HepG2 (cell line): ENCODE data around the gene CPNE1. TPM values are rescaled to one million over a fixed set of nuclear protein-coding genes. Genes with fewer than 3 reads are reported as not detected.
A peak's percentile ranks its signal among the peaks of the same experiment; 100 is the strongest.

Experiments used
- ATAC-seq: fragments of 200-7000 bp; cut with Tn5 transposase; 3 replicates; pipeline ENCODE4 v1.9.1; 2020; ENCODE audit warnings: mild to moderate bottlenecking, moderate library complexity
- BruUV-seq: library from RNA; stranded (reverse); fragments of 400-500 nt; replicated peaks from 2 replicates; lab custom pipeline; 2021; lab: Mats Ljungman, UMichigan
- CTCF ChIA-PET: fragments of 300-600 bp; formaldehyde crosslinking; extraction: SDS; loops from one replicate; lab custom pipeline; 2021; ENCODE audit warnings: low total read pairs, inconsistent platforms, low intra/inter-chr PET ratio; lab: Yijun Ruan, JAX
- POLR2A ChIA-PET: fragments of 350-600 bp; sonication (Branson Sonifier 250); formaldehyde crosslinking; loops from one replicate; lab custom pipeline; 2020; ENCODE audit warnings: antibody characterized with exemption, inconsistent platforms; lab: Yijun Ruan, JAX
- DNase-seq: peaks from one replicate; pipeline ENCODE4 v3.0.0-alpha.2; 2015; ENCODE audit warnings: low spot score
- FAIRE-seq: peaks from 3 replicates; lab custom pipeline; 2011; peaks lifted over from hg19 to GRCh38; lab: Jason Lieb, UNC
- H2AFZ ChIP-seq: one replicate; pipeline ENCODE4 v1.6.1; 2011; ENCODE audit warnings: low read length, inconsistent platforms
- H3K27ac ChIP-seq: fragments of 300-600 bp; 3 replicates; pipeline ENCODE4 v1.8.0; 2011; ENCODE audit warnings: mixed run types, mild to moderate bottlenecking, mixed read lengths, low read length, inconsistent platforms; ENCODE audit not compliant: insufficient read depth; ENCODE audit errors: extremely low read length
- H3K27me3 ChIP-seq, 2 experiments: fragments of 200-600 bp in 1 of 2; 2 replicates in 1 of 2; 3 replicates in 1 of 2; pipeline versions ENCODE4 v1.6.0 to v1.8.0; 2011; ENCODE audit warnings: low read length in 2 of 2, mild to moderate bottlenecking in 2 of 2, moderate library complexity in 2 of 2, inconsistent platforms in 1 of 2; ENCODE audit not compliant: insufficient read depth in 2 of 2, control insufficient read depth in 1 of 2
- H3K36me3 ChIP-seq, 2 experiments: fragments of 200-600 bp in 1 of 2; replicated peaks in 1 of 2; 2 replicates in 1 of 2; 3 replicates in 1 of 2; pipeline versions ENCODE4 v1.5.1 to v1.8.0; 2011; ENCODE audit warnings: low read length in 2 of 2, inconsistent platforms in 1 of 2; ENCODE audit not compliant: insufficient read depth in 2 of 2, control insufficient read depth in 1 of 2
- H3K4me1 ChIP-seq: 2 replicates; pipeline ENCODE4 v1.5.1; 2012; ENCODE audit warnings: low read length, inconsistent platforms; ENCODE audit not compliant: insufficient read depth
- H3K4me2 ChIP-seq: 2 replicates; pipeline ENCODE4 v1.6.0; 2011; ENCODE audit warnings: low read depth, low read length, inconsistent platforms
- H3K4me3 ChIP-seq, 3 experiments: fragments of 200-600 bp in 1 of 3; sonication (generic), shearing (Covaris generic) in 1 of 3; replicated peaks in 1 of 3; 2 replicates each; pipeline ENCODE4 v1.5.1; 2011 to 2016; ENCODE audit warnings: low read length in 3 of 3, inconsistent platforms in 2 of 3, low read depth in 2 of 3, mild to moderate bottlenecking in 2 of 3, control low read depth in 1 of 3, mixed read lengths in 1 of 3; ENCODE audit not compliant: insufficient read depth in 1 of 3
- H3K79me2 ChIP-seq: one replicate; pipeline ENCODE4 v1.6.1; 2011; ENCODE audit warnings: low read length, inconsistent platforms; ENCODE audit not compliant: insufficient read depth
- H3K9ac ChIP-seq: 2 replicates; pipeline ENCODE4 v1.6.0; 2011; ENCODE audit warnings: mild to moderate bottlenecking, low read depth, low read length, inconsistent platforms; ENCODE audit not compliant: insufficient read depth
- H3K9me3 ChIP-seq: 2 replicates; pipeline ENCODE4 v1.5.1; 2012; ENCODE audit warnings: mild to moderate bottlenecking, low read length
- H4K20me1 ChIP-seq: 2 replicates; pipeline ENCODE4 v1.6.0; 2011; ENCODE audit warnings: inconsistent platforms, mild to moderate bottlenecking, low read length, moderate library complexity; ENCODE audit not compliant: insufficient read depth
- MED13 ChIP-seq: sonication (generic); formaldehyde crosslinking; IDR thresholded peaks from 2 replicates; pipeline ENCODE4 v1.5.0; 2020; ENCODE audit warnings: missing genetic modification reagents
- PAF1 ChIP-seq: IDR thresholded peaks from 2 replicates; pipeline ENCODE4 v1.6.1; 2016; ENCODE audit warnings: missing genetic modification reagents, missing compliant biosample characterization
- ZC3H13 ChIP-seq: sonication (generic); formaldehyde crosslinking; IDR thresholded peaks from 2 replicates; pipeline ENCODE4 v1.8.1; 2023; ENCODE audit warnings: mild to moderate bottlenecking, missing genetic modification reagents, moderate library complexity
- ZNF569 ChIP-seq: sonication (generic); formaldehyde crosslinking; IDR thresholded peaks from 2 replicates; pipeline ENCODE4 v1.5.0; 2020; ENCODE audit warnings: mild to moderate bottlenecking, missing genetic modification reagents, moderate library complexity, borderline replicate concordance
- ZNF772 ChIP-seq: sonication (generic); formaldehyde crosslinking; IDR thresholded peaks from 2 replicates; pipeline ENCODE4 v1.5.0; 2020; ENCODE audit warnings: mild to moderate bottlenecking, missing genetic modification reagents
- ZNF780A ChIP-seq: sonication (generic); formaldehyde crosslinking; IDR thresholded peaks from 2 replicates; pipeline ENCODE4 v1.8.0; 2022; ENCODE audit warnings: mild to moderate bottlenecking, missing genetic modification reagents, moderate library complexity
- WGBS: methylation state at CpG from one replicate; pipeline ENCODE4 v1.1.6; 2017; ENCODE audit warnings: low lambda C conversion rate; 5-methylcytosine and 5-hydroxymethylcytosine counted together
- in situ Hi-C: cut with HindIII; loops from 2 replicates; pipeline ENCODE4 v1.10.0; 2017; ENCODE audit warnings: low pct_unique_long_range_greater_than_20kb; ENCODE audit not compliant: extremely low pct_ligation_motif_present
- intact Hi-C: fragments of 100-400 bp; cut with micrococcal nuclease; formaldehyde crosslinking; loops from one replicate; pipeline ENCODE4 v1.10.0; 2022; ENCODE audit not compliant: unreplicated experiment
- polyA plus RNA-seq, 8 experiments: library from polyadenylated mRNA; depleted of rRNA in 3 of 8; stranded (reverse) in 7 of 8; unstranded in 1 of 8; fragments of >200 nt; fragmentation: Illumina TruSeq in 4 of 8; extraction: Trizol in 4 of 8; gene quantifications; 2 replicates each; pipeline versions ENCODE4 v1.2.1 to v1.2.3, GENCODE V29; 2011 to 2016; ENCODE audit warnings: low read depth in 4 of 8, missing spikeins in 1 of 8, mixed read lengths in 1 of 8; ENCODE audit not compliant: insufficient read depth in 1 of 8
- total RNA-seq, 5 experiments: library from RNA; depleted of rRNA; stranded (reverse); fragments of >200 nt; fragmentation: Illumina TruSeq; extraction: Trizol; gene quantifications; 2 replicates each; pipeline ENCODE4 v1.2.3, GENCODE V29; 2016; ENCODE audit warnings: low read depth in 1 of 5
- TF ChIP-seq, protein P1 (sequence below): sonication (generic); formaldehyde crosslinking; IDR thresholded peaks from 2 replicates; pipeline ENCODE4 v1.5.0; 2020; ENCODE audit warnings: mild to moderate bottlenecking, missing genetic modification reagents, borderline replicate concordance
- TF ChIP-seq, protein P2 (sequence below): sonication (generic); formaldehyde crosslinking; IDR thresholded peaks from 2 replicates; pipeline ENCODE4 v1.5.0; 2020; ENCODE audit warnings: missing genetic modification reagents, mild to moderate bottlenecking, borderline replicate concordance
- TF ChIP-seq, protein P3 (sequence below): sonication (generic); formaldehyde crosslinking; IDR thresholded peaks from 2 replicates; pipeline ENCODE4 v1.4.0; 2020; ENCODE audit warnings: missing genetic modification reagents
- TF ChIP-seq, protein P4 (sequence below), 2 experiments: IDR thresholded peaks; 2 replicates each; pipeline ENCODE4 v1.6.1; 2011 to 2012; ENCODE audit warnings: low read length in 2 of 2, borderline replicate concordance in 1 of 2, low read depth in 1 of 2, mild to moderate bottlenecking in 1 of 2, moderate library complexity in 1 of 2

Gene CPNE1
- total and polyA plus RNA-seq, 2 of the 13 experiments (the other 11 are each of a cell fraction or from before 2014, with no cell fraction given) = 408 to 431 TPM

DNA sequence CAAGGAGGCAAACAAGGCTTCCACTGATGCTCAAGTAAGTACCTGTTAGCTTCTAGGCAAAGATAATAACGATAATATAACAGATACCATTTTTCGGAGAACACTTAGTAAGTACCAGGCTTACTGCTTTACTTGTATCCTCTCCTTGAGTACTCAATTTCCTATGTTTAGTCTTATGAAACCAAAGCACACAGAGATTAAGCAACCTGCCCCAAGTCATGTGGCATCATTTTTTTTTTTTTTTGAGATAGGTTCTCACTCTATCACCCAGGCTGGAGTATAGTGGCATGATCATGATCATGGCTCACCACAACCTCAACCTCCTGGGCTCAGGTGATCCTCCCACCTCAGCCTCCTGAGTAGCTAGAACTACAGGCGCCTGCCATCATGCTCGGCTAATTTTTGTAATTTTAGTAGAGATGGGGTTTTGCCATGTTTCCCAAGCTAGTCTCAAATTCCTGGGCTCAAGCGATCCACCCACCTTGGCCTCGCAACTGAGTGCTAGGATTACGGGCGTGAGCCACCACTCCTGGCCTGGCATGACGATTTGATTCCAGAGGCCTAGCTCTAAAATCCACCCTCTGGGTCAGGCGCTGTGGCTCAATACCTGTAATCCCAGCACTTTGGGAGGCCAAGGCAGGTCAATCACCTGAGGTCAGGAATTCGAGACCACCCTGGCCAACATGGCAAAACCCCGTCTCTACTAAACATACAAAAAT is 35.1 kb downstream of the CPNE1 start (continued):
- TF ChIP-seq, protein P1, sequence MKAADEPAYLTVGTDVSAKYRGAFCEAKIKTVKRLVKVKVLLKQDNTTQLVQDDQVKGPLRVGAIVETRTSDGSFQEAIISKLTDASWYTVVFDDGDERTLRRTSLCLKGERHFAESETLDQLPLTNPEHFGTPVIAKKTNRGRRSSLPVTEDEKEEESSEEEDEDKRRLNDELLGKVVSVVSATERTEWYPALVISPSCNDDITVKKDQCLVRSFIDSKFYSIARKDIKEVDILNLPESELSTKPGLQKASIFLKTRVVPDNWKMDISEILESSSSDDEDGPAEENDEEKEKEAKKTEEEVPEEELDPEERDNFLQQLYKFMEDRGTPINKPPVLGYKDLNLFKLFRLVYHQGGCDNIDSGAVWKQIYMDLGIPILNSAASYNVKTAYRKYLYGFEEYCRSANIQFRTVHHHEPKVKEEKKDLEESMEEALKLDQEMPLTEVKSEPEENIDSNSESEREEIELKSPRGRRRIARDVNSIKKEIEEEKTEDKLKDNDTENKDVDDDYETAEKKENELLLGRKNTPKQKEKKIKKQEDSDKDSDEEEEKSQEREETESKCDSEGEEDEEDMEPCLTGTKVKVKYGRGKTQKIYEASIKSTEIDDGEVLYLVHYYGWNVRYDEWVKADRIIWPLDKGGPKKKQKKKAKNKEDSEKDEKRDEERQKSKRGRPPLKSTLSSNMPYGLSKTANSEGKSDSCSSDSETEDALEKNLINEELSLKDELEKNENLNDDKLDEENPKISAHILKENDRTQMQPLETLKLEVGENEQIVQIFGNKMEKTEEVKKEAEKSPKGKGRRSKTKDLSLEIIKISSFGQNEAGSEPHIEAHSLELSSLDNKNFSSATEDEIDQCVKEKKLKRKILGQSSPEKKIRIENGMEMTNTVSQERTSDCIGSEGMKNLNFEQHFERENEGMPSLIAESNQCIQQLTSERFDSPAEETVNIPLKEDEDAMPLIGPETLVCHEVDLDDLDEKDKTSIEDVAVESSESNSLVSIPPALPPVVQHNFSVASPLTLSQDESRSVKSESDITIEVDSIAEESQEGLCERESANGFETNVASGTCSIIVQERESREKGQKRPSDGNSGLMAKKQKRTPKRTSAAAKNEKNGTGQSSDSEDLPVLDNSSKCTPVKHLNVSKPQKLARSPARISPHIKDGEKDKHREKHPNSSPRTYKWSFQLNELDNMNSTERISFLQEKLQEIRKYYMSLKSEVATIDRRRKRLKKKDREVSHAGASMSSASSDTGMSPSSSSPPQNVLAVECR (CRISPR knock-in tag) = no peak
- TF ChIP-seq, all 625 proteins: peak for 7

DNA sequence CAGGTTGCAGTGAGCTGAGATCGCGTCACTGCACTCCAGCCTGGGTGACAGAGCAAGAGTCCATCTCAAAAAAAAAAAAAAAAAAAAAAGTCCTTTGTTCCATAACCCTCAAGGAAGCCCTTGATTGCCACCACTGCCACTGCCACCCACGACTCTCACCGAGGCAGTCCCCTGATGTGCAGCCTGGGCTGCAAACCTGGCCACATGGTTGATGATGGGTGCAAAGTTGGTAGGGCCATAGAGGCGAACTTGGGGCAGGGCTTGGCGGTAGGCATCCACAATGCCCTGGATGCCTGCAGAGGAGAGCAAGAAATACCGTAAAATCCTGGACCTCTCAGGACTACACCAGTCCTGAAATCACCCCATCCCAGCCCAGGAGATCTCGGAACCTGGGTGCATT is 37.6 kb downstream of the CPNE1 start:
- FAIRE-seq = no peak
- intact Hi-C loops = no loop called here
- peaks cover 16% of the 10 kb centered on the region; the same call in 1 of the 2 replicates for H4K20me1 ChIP-seq
- CTCF ChIA-PET = no interaction called here
- 95% methylated on average over 8 of the region's 8 CpGs for WGBS
- peaks cover 50 to 65% of the 10 kb centered on the region in 2 experiments for H3K36me3 ChIP-seq
- in situ Hi-C loops = no loop called here
- H3K27me3 ChIP-seq = no peaks in the 10 kb centered on the region
- no peak overlapping the region for H3K4me3 ChIP-seq
- POLR2A ChIA-PET = no interaction called here
- no peak for DNase-seq
- H3K4me2 ChIP-seq = no peak overlapping the region
- H3K9ac ChIP-seq = no peak overlapping the region
- peaks cover 14% of the 10 kb centered on the region for H3K4me1 ChIP-seq
- peaks cover 3% of the 10 kb centered on the region for H3K79me2 ChIP-seq
- ATAC-seq = no peak
- BruUV-seq = no TSS peak
- no peak overlapping the region for H3K27ac ChIP-seq
- no peak overlapping the region for H2AFZ ChIP-seq
- H3K9me3 ChIP-seq = no peaks in the 10 kb centered on the region
- TF ChIP-seq ZNF780A (CRISPR knock-in tag) = no peak
- no peak for TF ChIP-seq ZC3H13 (CRISPR knock-in tag)
- no peak for TF ChIP-seq MED13 (CRISPR knock-in tag)
- TF ChIP-seq ZNF569 = no peak
- TF ChIP-seq, protein P2, sequence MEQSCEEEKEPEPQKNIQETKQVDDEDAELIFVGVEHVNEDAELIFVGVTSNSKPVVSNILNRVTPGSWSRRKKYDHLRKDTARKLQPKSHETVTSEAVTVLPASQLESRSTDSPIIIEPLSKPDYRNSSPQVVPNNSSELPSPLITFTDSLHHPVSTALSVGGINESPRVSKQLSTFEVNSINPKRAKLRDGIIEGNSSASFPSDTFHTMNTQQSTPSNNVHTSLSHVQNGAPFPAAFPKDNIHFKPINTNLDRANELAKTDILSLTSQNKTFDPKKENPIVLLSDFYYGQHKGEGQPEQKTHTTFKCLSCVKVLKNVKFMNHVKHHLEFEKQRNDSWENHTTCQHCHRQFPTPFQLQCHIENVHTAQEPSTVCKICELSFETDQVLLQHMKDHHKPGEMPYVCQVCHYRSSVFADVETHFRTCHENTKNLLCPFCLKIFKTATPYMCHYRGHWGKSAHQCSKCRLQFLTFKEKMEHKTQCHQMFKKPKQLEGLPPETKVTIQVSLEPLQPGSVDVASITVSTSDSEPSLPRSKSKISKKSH = 0 out of 2 replicates have a peak, but pooled peaks have one; percentile 9
- TF ChIP-seq, protein P3, sequence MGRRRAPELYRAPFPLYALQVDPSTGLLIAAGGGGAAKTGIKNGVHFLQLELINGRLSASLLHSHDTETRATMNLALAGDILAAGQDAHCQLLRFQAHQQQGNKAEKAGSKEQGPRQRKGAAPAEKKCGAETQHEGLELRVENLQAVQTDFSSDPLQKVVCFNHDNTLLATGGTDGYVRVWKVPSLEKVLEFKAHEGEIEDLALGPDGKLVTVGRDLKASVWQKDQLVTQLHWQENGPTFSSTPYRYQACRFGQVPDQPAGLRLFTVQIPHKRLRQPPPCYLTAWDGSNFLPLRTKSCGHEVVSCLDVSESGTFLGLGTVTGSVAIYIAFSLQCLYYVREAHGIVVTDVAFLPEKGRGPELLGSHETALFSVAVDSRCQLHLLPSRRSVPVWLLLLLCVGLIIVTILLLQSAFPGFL (CRISPR knock-in tag) = no peak
- TF ChIP-seq ZNF772 (CRISPR knock-in tag) = no peak
- TF ChIP-seq, protein P4, sequence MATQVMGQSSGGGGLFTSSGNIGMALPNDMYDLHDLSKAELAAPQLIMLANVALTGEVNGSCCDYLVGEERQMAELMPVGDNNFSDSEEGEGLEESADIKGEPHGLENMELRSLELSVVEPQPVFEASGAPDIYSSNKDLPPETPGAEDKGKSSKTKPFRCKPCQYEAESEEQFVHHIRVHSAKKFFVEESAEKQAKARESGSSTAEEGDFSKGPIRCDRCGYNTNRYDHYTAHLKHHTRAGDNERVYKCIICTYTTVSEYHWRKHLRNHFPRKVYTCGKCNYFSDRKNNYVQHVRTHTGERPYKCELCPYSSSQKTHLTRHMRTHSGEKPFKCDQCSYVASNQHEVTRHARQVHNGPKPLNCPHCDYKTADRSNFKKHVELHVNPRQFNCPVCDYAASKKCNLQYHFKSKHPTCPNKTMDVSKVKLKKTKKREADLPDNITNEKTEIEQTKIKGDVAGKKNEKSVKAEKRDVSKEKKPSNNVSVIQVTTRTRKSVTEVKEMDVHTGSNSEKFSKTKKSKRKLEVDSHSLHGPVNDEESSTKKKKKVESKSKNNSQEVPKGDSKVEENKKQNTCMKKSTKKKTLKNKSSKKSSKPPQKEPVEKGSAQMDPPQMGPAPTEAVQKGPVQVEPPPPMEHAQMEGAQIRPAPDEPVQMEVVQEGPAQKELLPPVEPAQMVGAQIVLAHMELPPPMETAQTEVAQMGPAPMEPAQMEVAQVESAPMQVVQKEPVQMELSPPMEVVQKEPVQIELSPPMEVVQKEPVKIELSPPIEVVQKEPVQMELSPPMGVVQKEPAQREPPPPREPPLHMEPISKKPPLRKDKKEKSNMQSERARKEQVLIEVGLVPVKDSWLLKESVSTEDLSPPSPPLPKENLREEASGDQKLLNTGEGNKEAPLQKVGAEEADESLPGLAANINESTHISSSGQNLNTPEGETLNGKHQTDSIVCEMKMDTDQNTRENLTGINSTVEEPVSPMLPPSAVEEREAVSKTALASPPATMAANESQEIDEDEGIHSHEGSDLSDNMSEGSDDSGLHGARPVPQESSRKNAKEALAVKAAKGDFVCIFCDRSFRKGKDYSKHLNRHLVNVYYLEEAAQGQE (IDR thresholded peaks at IDR 0.05; ENCODE audit: borderline replicate concordance in 1 of 2, low read depth in 1 of 2, low read length in 2 of 2) = no peak
- TF ChIP-seq PAF1 (CRISPR knock-in tag) = peak; percentile 42; the same call in 1 of the 2 replicates
